Caco-2 (cell line): Measurements from ENCODE around the gene AGRN. TPM values are rescaled to one million over a fixed set of nuclear protein-coding genes. Genes with fewer than 3 reads are reported as not detected.
A peak's percentile ranks its signal among the peaks of the same experiment; 100 is the strongest.

Experiments
- BruUV-seq: library from RNA; stranded (reverse); fragments of 400-500 nt; replicated peaks from 2 replicates; lab custom pipeline; 2021; lab: Mats Ljungman, UMichigan
- CTCF ChIA-PET: fragments of 300-600 bp; sonication (Branson Sonifier 250); formaldehyde crosslinking; loops from one replicate; lab custom pipeline; 2022; ENCODE audit warnings: antibody characterized with exemption; lab: Charles Lee
- POLR2A ChIA-PET: fragments of 300-600 bp; sonication (Branson Sonifier 250); formaldehyde crosslinking; loops from one replicate; lab custom pipeline; 2022; ENCODE audit warnings: antibody characterized with exemption; lab: Charles Lee
- DNase-seq, 2 experiments: peaks; one replicate each; pipeline versions ENCODE4 v3.0.0 to v3.0.0-alpha.2; 2020 to 2022
- H3K27me3 ChIP-seq: replicated peaks from 2 replicates; pipeline ENCODE4 v1.6.0; 2011; ENCODE audit warnings: low read length; ENCODE audit not compliant: control insufficient read depth, insufficient read depth
- H3K36me3 ChIP-seq: 2 replicates; pipeline ENCODE4 v1.5.1; 2011; ENCODE audit warnings: low read length; ENCODE audit not compliant: control insufficient read depth, insufficient read depth
- H3K4me1 ChIP-seq: fragments of 250-450 bp; sonication (Bioruptor Pico); 2 replicates; pipeline ENCODE4 v1.5.1; 2020; ENCODE audit warnings: mild to moderate bottlenecking
- H3K4me3 ChIP-seq: 2 replicates; pipeline ENCODE4 v1.5.1; 2011; ENCODE audit warnings: low read depth, mild to moderate bottlenecking, control low read depth, low read length
- H3K9me3 ChIP-seq: fragments of 250-450 bp; sonication (Bioruptor Pico); 2 replicates; pipeline ENCODE4 v1.5.1; 2020; ENCODE audit warnings: mild to moderate bottlenecking, moderate library complexity
- H3K27ac Mint-ChIP-seq: one replicate; pipeline ENCODE4 v1.8.0; 2022; ENCODE audit warnings: mixed read lengths; ENCODE audit not compliant: unreplicated experiment
- H3K27me3 Mint-ChIP-seq: one replicate; pipeline ENCODE4 v1.8.0; 2022; ENCODE audit warnings: mixed read lengths; ENCODE audit not compliant: insufficient read depth, unreplicated experiment
- H3K36me3 Mint-ChIP-seq: one replicate; pipeline ENCODE4 v1.8.0; 2022; ENCODE audit warnings: mild to moderate bottlenecking, mixed read lengths; ENCODE audit not compliant: insufficient read depth, unreplicated experiment
- H3K4me1 Mint-ChIP-seq: one replicate; pipeline ENCODE4 v1.8.0; 2022; ENCODE audit warnings: low read depth, mixed read lengths; ENCODE audit not compliant: unreplicated experiment
- H3K4me3 Mint-ChIP-seq: one replicate; pipeline ENCODE4 v1.8.0; 2022; ENCODE audit warnings: mild to moderate bottlenecking, moderate library complexity, mixed read lengths; ENCODE audit not compliant: unreplicated experiment
- H3K9me3 Mint-ChIP-seq: one replicate; pipeline ENCODE4 v1.8.0; 2022; ENCODE audit warnings: mixed read lengths; ENCODE audit not compliant: unreplicated experiment
- intact Hi-C: fragments of 100-400 bp; cut with micrococcal nuclease; formaldehyde crosslinking; loops from one replicate; pipeline ENCODE4 v1.10.0; 2022; ENCODE audit not compliant: unreplicated experiment
- total RNA-seq: library from RNA; stranded (reverse); gene quantifications from 2 replicates; pipeline ENCODE4 v1.2.3, GENCODE V29; 2022
- TF ChIP-seq, protein P1 (sequence below), 2 experiments: fragments of 200-600 bp in 1 of 2; IDR thresholded peaks; 1 replicate in 1 of 2; 2 replicates in 1 of 2; pipeline versions ENCODE4 v1.5.1 to v1.8.0; 2011 to 2022; ENCODE audit warnings: antibody characterized with exemption in 1 of 2, control low read depth in 1 of 2, inconsistent platforms in 1 of 2, low read depth in 1 of 2, low read length in 1 of 2, mild to moderate bottlenecking in 1 of 2, moderate library complexity in 1 of 2; ENCODE audit not compliant: insufficient read depth in 1 of 2, severe bottlenecking in 1 of 2, unreplicated experiment in 1 of 2

Gene AGRN
- total RNA-seq, 1 experiment from 2014 or later: 176 TPM

GRCh38 chr1:1079408-1080121 lies 59.6 kb downstream of the AGRN start:
- Histone ChIP-seq H3K4me1 (peaks cover 5% of the 10 kb centered on the region), H3K4me3 (peak overlapping the region; percentile 38), H3K9me3 (no peaks in the 10 kb centered on the region), H3K27me3 (no peaks in the 10 kb centered on the region), H3K36me3 (no peaks in the 10 kb centered on the region)
- Mint-ChIP-seq H3K27me3 (no peaks in the 10 kb centered on the region), H3K36me3 (peaks cover 11% of the 10 kb centered on the region), H3K4me1 (peaks cover 4% of the 10 kb centered on the region), H3K4me3 (peak overlapping the region; percentile 72), H3K9me3 (no peaks in the 10 kb centered on the region), H3K27ac (peak overlapping the region; percentile 59)
- CTCF ChIA-PET: interaction anchor here (0.6 to 1.2 kb wide), 2 partner anchors 16 to 36 kb away, joined by 3 read pairs; partner anchors contain the start of gene C1orf159
- DNase-seq: peak; percentile 84 to 93
- intact Hi-C loops: no loop called here
- POLR2A ChIA-PET: interaction anchor here (0.5 to 1.3 kb wide), 3 partner anchors 46 to 113 kb away, joined by 5 read pairs; partner anchors contain the start of gene AGRN
- BruUV-seq: no TSS peak
- TF ChIP-seq, protein P1, sequence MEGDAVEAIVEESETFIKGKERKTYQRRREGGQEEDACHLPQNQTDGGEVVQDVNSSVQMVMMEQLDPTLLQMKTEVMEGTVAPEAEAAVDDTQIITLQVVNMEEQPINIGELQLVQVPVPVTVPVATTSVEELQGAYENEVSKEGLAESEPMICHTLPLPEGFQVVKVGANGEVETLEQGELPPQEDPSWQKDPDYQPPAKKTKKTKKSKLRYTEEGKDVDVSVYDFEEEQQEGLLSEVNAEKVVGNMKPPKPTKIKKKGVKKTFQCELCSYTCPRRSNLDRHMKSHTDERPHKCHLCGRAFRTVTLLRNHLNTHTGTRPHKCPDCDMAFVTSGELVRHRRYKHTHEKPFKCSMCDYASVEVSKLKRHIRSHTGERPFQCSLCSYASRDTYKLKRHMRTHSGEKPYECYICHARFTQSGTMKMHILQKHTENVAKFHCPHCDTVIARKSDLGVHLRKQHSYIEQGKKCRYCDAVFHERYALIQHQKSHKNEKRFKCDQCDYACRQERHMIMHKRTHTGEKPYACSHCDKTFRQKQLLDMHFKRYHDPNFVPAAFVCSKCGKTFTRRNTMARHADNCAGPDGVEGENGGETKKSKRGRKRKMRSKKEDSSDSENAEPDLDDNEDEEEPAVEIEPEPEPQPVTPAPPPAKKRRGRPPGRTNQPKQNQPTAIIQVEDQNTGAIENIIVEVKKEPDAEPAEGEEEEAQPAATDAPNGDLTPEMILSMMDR (IDR thresholded peaks at IDR 0.05; ENCODE audit: insufficient read depth in 1 of 2, low read depth in 1 of 2, low read length in 1 of 2, severe bottlenecking in 1 of 2, unreplicated experiment in 1 of 2): no peak

DNA sequence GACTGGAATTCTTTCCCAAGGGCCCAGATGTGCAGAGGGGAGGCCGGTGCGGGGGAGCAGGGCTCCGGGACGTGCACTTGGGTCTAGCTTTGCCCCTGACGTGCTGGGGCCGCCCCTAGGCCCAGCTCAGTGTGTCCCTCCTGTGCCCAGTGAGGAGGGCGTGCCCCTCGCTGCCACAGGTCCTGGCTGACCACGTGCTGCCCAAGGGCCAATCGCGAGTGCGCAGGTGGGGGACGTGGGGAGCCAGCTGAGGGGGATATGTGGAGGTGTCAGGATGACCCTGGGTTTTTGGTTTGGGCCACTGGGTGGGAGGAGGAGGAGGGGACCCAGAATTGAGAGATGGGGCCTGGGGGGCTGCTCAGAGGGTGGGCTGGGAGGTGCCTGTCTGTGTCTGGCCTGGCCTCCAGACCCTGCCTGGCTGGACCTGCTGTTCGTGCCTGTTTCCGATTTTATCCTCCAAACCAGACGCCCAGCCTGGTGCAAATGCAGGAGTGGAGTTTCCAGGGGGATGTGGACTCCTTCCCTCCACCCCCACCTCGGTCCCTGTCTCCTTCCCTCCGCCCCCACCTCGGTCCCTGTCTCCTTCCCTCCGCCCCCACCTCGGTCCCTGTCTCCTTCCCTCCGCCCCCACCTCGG lies 60.3 kb downstream of the AGRN start:
- peak; percentile 72 to 74 for DNase-seq
- peak overlapping the region; percentile 59 for H3K27ac Mint-ChIP-seq
- BruUV-seq: no TSS peak
- peak overlapping the region; percentile 72 for H3K4me3 Mint-ChIP-seq
- Histone ChIP-seq H3K27me3 (no peaks in the 10 kb centered on the region), H3K4me1 (0 out of 2 replicates have a peak, but pooled peaks cover 3% of the 10 kb centered on the region), H3K9me3 (no peaks in the 10 kb centered on the region), H3K4me3 (peak overlapping the region; percentile 38), H3K36me3 (no peaks in the 10 kb centered on the region)
- ChIA-PET POLR2A (interaction anchor here (1.1 to 1.3 kb wide), 2 partner anchors 45 to 60 kb away, joined by 5 read pairs; partner anchors contain the start of gene AGRN), CTCF (interaction anchor here (0.6 to 1.2 kb wide), 2 partner anchors 16 to 36 kb away, joined by 3 read pairs; partner anchors contain the start of gene C1orf159)
- peaks cover 11% of the 10 kb centered on the region for H3K36me3 Mint-ChIP-seq
- TF ChIP-seq, protein P1 (IDR thresholded peaks at IDR 0.05; ENCODE audit: insufficient read depth in 1 of 2, low read depth in 1 of 2, low read length in 1 of 2, severe bottlenecking in 1 of 2, unreplicated experiment in 1 of 2): no peak
- H3K27me3 Mint-ChIP-seq: no peaks in the 10 kb centered on the region
- H3K9me3 Mint-ChIP-seq: no peaks in the 10 kb centered on the region
- intact Hi-C loops: no loop called here
- H3K4me1 Mint-ChIP-seq: no peaks in the 10 kb centered on the region

GRCh38 chr1:1080951-1081310 lies 61.0 kb downstream of the AGRN start:
- Mint-ChIP-seq H3K4me1 (no peaks in the 10 kb centered on the region), H3K4me3 (no peak overlapping the region), H3K27me3 (no peaks in the 10 kb centered on the region), H3K27ac (no peak overlapping the region), H3K9me3 (no peaks in the 10 kb centered on the region), H3K36me3 (peaks cover 11% of the 10 kb centered on the region)
- no peaks in the 10 kb centered on the region for H3K9me3 ChIP-seq
- 0 out of 2 replicates have a peak, but pooled peaks cover 3% of the 10 kb centered on the region for H3K4me1 ChIP-seq
- ChIA-PET POLR2A (no interaction called here), CTCF (no interaction called here)
- no peaks in the 10 kb centered on the region for H3K27me3 ChIP-seq
- H3K36me3 ChIP-seq: no peaks in the 10 kb centered on the region
- TF ChIP-seq, protein P1 (IDR thresholded peaks at IDR 0.05; ENCODE audit: insufficient read depth in 1 of 2, low read depth in 1 of 2, low read length in 1 of 2, severe bottlenecking in 1 of 2, unreplicated experiment in 1 of 2): no peak
- BruUV-seq: no TSS peak
- DNase-seq: peak in 1 of 2 experiments; percentile 33
- no peak overlapping the region for H3K4me3 ChIP-seq
- intact Hi-C loops: no loop called here
